HepG2 (cell line): Measurements from ENCODE around the gene ARHGAP20.

ENCODE experiments used
- ASH2L ChIP-seq: fragments of 300-600, 200-600 bp; sonication (generic); IDR thresholded peaks from 2 replicates; pipeline ENCODE4 v1.7.0; 2017; ENCODE audit warnings: low read depth, mild to moderate bottlenecking, moderate library complexity, mixed read lengths, low read length; ENCODE audit not compliant: insufficient read length
- KAT2B ChIP-seq: fragments of 150-350 bp; IDR thresholded peaks from 2 replicates; pipeline ENCODE4 v1.6.1; 2014; ENCODE audit warnings: low read depth, low read length, borderline replicate concordance
- KDM1A ChIP-seq: IDR thresholded peaks from 2 replicates; pipeline ENCODE4 v1.6.1; 2016; ENCODE audit warnings: missing compliant biosample characterization
- MAZ ChIP-seq, 2 experiments: sonication (generic) in 1 of 2; formaldehyde crosslinking in 1 of 2; IDR thresholded peaks; 2 replicates each; pipeline versions ENCODE4 v1.5.0 to v1.6.1; 2012 to 2020; ENCODE audit warnings: low read depth in 2 of 2, mild to moderate bottlenecking in 2 of 2, borderline replicate concordance in 1 of 2, improper control_type of control experiment in 1 of 2, low read length in 1 of 2, missing genetic modification reagents in 1 of 2, moderate library complexity in 1 of 2
- YY1 ChIP-seq: IDR thresholded peaks from 2 replicates; pipeline ENCODE4 v1.6.1; 2011; ENCODE audit warnings: low read length, low read depth, moderate library complexity, mild to moderate bottlenecking; ENCODE audit not compliant: insufficient read depth, insufficient replicate concordance
- ZNF383 ChIP-seq: sonication (generic); formaldehyde crosslinking; IDR thresholded peaks from 2 replicates; pipeline ENCODE4 v1.4.0; 2020; ENCODE audit warnings: missing genetic modification reagents, mild to moderate bottlenecking, borderline replicate concordance
- ZNF510 ChIP-seq: sonication (generic); formaldehyde crosslinking; IDR thresholded peaks from 2 replicates; pipeline ENCODE4 v1.4.0; 2020; ENCODE audit warnings: low read depth, mild to moderate bottlenecking, missing genetic modification reagents
- TF ChIP-seq, protein P1 (sequence below): sonication (generic); IDR thresholded peaks from 2 replicates; pipeline ENCODE4 v1.6.1; 2016; ENCODE audit warnings: low read depth, borderline replicate concordance

DNA sequence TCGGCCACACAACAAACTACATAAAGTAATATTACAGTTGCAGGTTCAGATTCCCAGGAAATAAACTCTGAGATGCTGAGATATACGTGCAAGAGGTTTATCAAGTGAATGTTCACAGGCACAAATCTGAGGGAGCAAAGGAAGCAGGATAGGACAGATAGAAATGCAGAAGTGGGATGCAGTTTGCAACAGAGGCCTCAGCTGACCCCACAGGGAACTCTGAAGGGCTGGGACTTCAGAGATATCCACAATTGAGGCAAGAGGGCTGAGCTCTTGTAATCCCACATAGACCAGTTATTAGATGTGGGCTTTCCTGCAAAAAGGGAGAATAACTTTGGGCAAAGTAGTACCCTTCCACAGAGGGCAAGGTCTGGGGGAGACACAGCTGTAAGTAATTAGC is 25.4 kb upstream of the ARHGAP20 start:
- TF ChIP-seq ZNF383 (no peak), YY1 (no peak), ZNF510 (CRISPR knock-in tag) (no peak), ASH2L (no peak), KAT2B (no peak), KDM1A (CRISPR knock-in tag) (no peak), MAZ (IDR thresholded peaks at IDR 0.05; ENCODE audit: borderline replicate concordance, low read depth, low read length) (no peak), MAZ (CRISPR knock-in tag; IDR thresholded peaks at IDR 0.05; ENCODE audit: low read depth) (no peak)
- TF ChIP-seq, protein P1, sequence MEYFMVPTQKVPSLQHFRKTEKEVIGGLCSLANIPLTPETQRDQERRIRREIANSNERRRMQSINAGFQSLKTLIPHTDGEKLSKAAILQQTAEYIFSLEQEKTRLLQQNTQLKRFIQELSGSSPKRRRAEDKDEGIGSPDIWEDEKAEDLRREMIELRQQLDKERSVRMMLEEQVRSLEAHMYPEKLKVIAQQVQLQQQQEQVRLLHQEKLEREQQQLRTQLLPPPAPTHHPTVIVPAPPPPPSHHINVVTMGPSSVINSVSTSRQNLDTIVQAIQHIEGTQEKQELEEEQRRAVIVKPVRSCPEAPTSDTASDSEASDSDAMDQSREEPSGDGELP: no peak
